H1 (cell line): ENCODE data around the gene TSPAN32. TPM values are rescaled to one million over a fixed set of nuclear protein-coding genes. Genes with fewer than 3 reads are reported as not detected.

Experiments used
- CTCF ChIA-PET: fragments of 300-600 bp; sonication (Branson Sonifier 250); formaldehyde crosslinking; loops from one replicate; lab custom pipeline; 2021; ENCODE audit not compliant: partially characterized antibody; lab: Charles Lee
- POLR2A ChIA-PET: fragments of 300-600 bp; sonication (Branson Sonifier 250); formaldehyde crosslinking; loops from one replicate; lab custom pipeline; 2021; ENCODE audit warnings: inconsistent platforms; ENCODE audit not compliant: partially characterized antibody; lab: Charles Lee
- DNase-seq, 2 experiments: peaks; one replicate each; pipeline versions ENCODE4 v3.0.0 to v3.0.0-alpha.2; 2010 to 2022; ENCODE audit warnings: low spot score in 2 of 2, low read depth in 1 of 2, mixed read lengths in 1 of 2
- FAIRE-seq: peaks from 2 replicates; lab custom pipeline; 2011; peaks lifted over from hg19 to GRCh38; lab: Jason Lieb, UNC
- H2AFZ ChIP-seq: 2 replicates; pipeline ENCODE4 v1.8.1; 2012; ENCODE audit warnings: low read length, inconsistent platforms
- H2AK5ac ChIP-seq: 2 replicates; pipeline ENCODE4 v1.6.1; 2013; ENCODE audit warnings: low read depth, low read length
- H2BK120ac ChIP-seq: replicated peaks from 2 replicates; pipeline ENCODE3; 2013; ENCODE audit warnings: low read depth, low read length, inconsistent platforms
- H2BK12ac ChIP-seq: 2 replicates; pipeline ENCODE4 v1.6.1; 2013; ENCODE audit warnings: low read depth, low read length
- H2BK15ac ChIP-seq: 2 replicates; pipeline ENCODE4 v1.6.1; 2013; ENCODE audit warnings: low read length
- H2BK20ac ChIP-seq: 2 replicates; pipeline ENCODE4 v1.6.1; 2013; ENCODE audit warnings: low read length
- H2BK5ac ChIP-seq: 2 replicates; pipeline ENCODE4 v1.6.1; 2013; ENCODE audit warnings: low read depth, low read length
- H3K14ac ChIP-seq: 2 replicates; pipeline ENCODE4 v1.6.1; 2013; ENCODE audit warnings: inconsistent platforms; ENCODE audit not compliant: insufficient read length
- H3K18ac ChIP-seq: 2 replicates; pipeline ENCODE4 v1.6.1; 2013; ENCODE audit warnings: low read length; ENCODE audit errors: extremely low read depth
- H3K23ac ChIP-seq: 2 replicates; pipeline ENCODE4 v1.6.1; 2013; ENCODE audit warnings: inconsistent platforms; ENCODE audit not compliant: insufficient read length
- H3K23me2 ChIP-seq: 2 replicates; pipeline ENCODE4 v1.6.1; 2013; ENCODE audit warnings: low read depth, low read length
- H3K27ac ChIP-seq: 2 replicates; pipeline ENCODE4 v1.6.1; 2011; ENCODE audit warnings: low read depth, low read length, inconsistent platforms
- H3K27me3 ChIP-seq, 4 experiments: replicated peaks in 1 of 4; 1 replicate in 1 of 4; 2 replicates in 3 of 4; pipeline versions ENCODE4 v1.6.1 to v1.8.1; 2011 to 2013; ENCODE audit warnings: low read length in 3 of 4, mild to moderate bottlenecking in 3 of 4, inconsistent platforms in 2 of 4, mixed read lengths in 2 of 4, moderate library complexity in 1 of 4; ENCODE audit not compliant: control insufficient read depth in 3 of 4, insufficient read depth in 3 of 4; ENCODE audit errors: extremely low read depth in 1 of 4
- H3K36me3 ChIP-seq, 4 experiments: 2 replicates each; pipeline versions ENCODE4 v1.6.1 to v1.8.1; 2011 to 2013; ENCODE audit warnings: mild to moderate bottlenecking in 4 of 4, low read length in 3 of 4, moderate library complexity in 2 of 4, control low read depth in 1 of 4, inconsistent platforms in 1 of 4; ENCODE audit not compliant: insufficient read depth in 4 of 4, control insufficient read depth in 2 of 4
- H3K4ac ChIP-seq: replicated peaks from 2 replicates; pipeline ENCODE3; 2013; ENCODE audit warnings: low read length, low read depth, mixed read lengths, inconsistent platforms; ENCODE audit not compliant: insufficient read length
- H3K4me1 ChIP-seq, 4 experiments: replicated peaks in 1 of 4; 1 replicate in 1 of 4; 2 replicates in 3 of 4; pipeline versions ENCODE4 v1.6.1 to v1.8.1; 2011 to 2013; ENCODE audit warnings: low read length in 3 of 4, inconsistent platforms in 2 of 4, mixed read lengths in 1 of 4; ENCODE audit not compliant: insufficient read depth in 4 of 4, control insufficient read depth in 3 of 4
- H3K4me2 ChIP-seq, 2 experiments: 2 replicates each; pipeline versions ENCODE4 v1.6.1 to v1.8.1; 2011 to 2013; ENCODE audit warnings: low read depth in 2 of 2, low read length in 2 of 2, control low read depth in 1 of 2, inconsistent platforms in 1 of 2, mild to moderate bottlenecking in 1 of 2; ENCODE audit not compliant: insufficient read depth in 1 of 2
- H3K4me3 ChIP-seq, 4 experiments: fragments of 200-600, 300-600 bp in 1 of 4; sonication (generic), shearing (Covaris generic), sonication (Bioruptor Twin) in 1 of 4; 2 replicates each; pipeline versions ENCODE4 v1.5.1 to v1.8.1; 2011 to 2016; ENCODE audit warnings: low read length in 4 of 4, low read depth in 3 of 4, control low read depth in 2 of 4, inconsistent platforms in 2 of 4, mild to moderate bottlenecking in 2 of 4, mixed read lengths in 1 of 4, moderate library complexity in 1 of 4; ENCODE audit not compliant: insufficient read depth in 2 of 4; ENCODE audit errors: extremely low read depth in 1 of 4
- H3K56ac ChIP-seq: replicated peaks from 2 replicates; pipeline ENCODE3; 2013; ENCODE audit warnings: low read depth, mild to moderate bottlenecking, mixed read lengths, low read length, inconsistent platforms; ENCODE audit not compliant: insufficient read length
- H3K79me1 ChIP-seq: 2 replicates; pipeline ENCODE4 v1.6.1; 2013; ENCODE audit warnings: low read depth, low read length, control low read depth
- H3K79me2 ChIP-seq, 2 experiments: 2 replicates each; pipeline versions ENCODE4 v1.6.1 to v1.8.1; 2012 to 2013; ENCODE audit warnings: low read length in 2 of 2, mild to moderate bottlenecking in 2 of 2, inconsistent platforms in 1 of 2; ENCODE audit not compliant: insufficient read depth in 2 of 2, control insufficient read depth in 1 of 2
- H3K9ac ChIP-seq, 4 experiments: replicated peaks in 1 of 4; 1 replicate in 1 of 4; 2 replicates in 3 of 4; pipeline versions ENCODE4 v1.6.1 to v1.8.1; 2011 to 2013; ENCODE audit warnings: low read depth in 3 of 4, low read length in 3 of 4, control low read depth in 2 of 4, mild to moderate bottlenecking in 2 of 4, moderate library complexity in 2 of 4, inconsistent platforms in 1 of 4; ENCODE audit errors: extremely low read depth in 1 of 4
- H3K9me3 ChIP-seq, 2 experiments: 2 replicates each; pipeline versions ENCODE4 v1.6.1 to v1.8.1; 2012 to 2013; ENCODE audit warnings: mild to moderate bottlenecking in 2 of 2, moderate library complexity in 2 of 2, control low read depth in 1 of 2, inconsistent platforms in 1 of 2, low read depth in 1 of 2, low read length in 1 of 2, mixed read lengths in 1 of 2; ENCODE audit not compliant: insufficient read depth in 2 of 2
- H4K20me1 ChIP-seq, 2 experiments: replicated peaks in 1 of 2; 2 replicates each; pipeline versions ENCODE3 to v1.8.1; 2011 to 2013; ENCODE audit warnings: inconsistent platforms in 2 of 2, low read length in 2 of 2, mild to moderate bottlenecking in 1 of 2; ENCODE audit not compliant: insufficient read depth in 2 of 2, control insufficient read depth in 1 of 2
- H4K5ac ChIP-seq: 2 replicates; pipeline ENCODE4 v1.6.1; 2013; ENCODE audit warnings: low read length, low read depth, mixed read lengths, inconsistent platforms; ENCODE audit not compliant: insufficient read length
- H4K8ac ChIP-seq: 2 replicates; pipeline ENCODE4 v1.8.0; 2013; ENCODE audit warnings: mild to moderate bottlenecking, moderate library complexity, low read length, inconsistent platforms; ENCODE audit not compliant: insufficient read depth; ENCODE audit errors: extremely low read depth
- H4K91ac ChIP-seq: replicated peaks from 2 replicates; pipeline ENCODE3; 2013; ENCODE audit warnings: low read length, mixed read lengths, inconsistent platforms; ENCODE audit not compliant: insufficient read length
- CEBPB ChIP-seq: IDR thresholded peaks from 2 replicates; pipeline ENCODE4 v1.6.1; 2012; ENCODE audit warnings: low read depth, low read length
- HDAC2 ChIP-seq, 2 experiments: fragments of 300-600 bp in 1 of 2; sonication (generic) in 1 of 2; IDR thresholded peaks; 2 replicates each; pipeline ENCODE4 v1.6.1; 2011 to 2012; ENCODE audit warnings: low read depth in 2 of 2, low read length in 2 of 2, mild to moderate bottlenecking in 2 of 2, moderate library complexity in 2 of 2, borderline replicate concordance in 1 of 2, inconsistent platforms in 1 of 2
- RFX5 ChIP-seq: IDR thresholded peaks from 2 replicates; pipeline ENCODE4 v1.6.1; 2011; ENCODE audit warnings: low read depth, low read length, improper control_type of control experiment, borderline replicate concordance
- SAP30 ChIP-seq: fragments of 300-600 bp; sonication (generic); IDR thresholded peaks from 2 replicates; pipeline ENCODE4 v1.7.1; 2012; ENCODE audit warnings: low read length, moderate library complexity, mild to moderate bottlenecking, inconsistent platforms; ENCODE audit not compliant: insufficient read depth, insufficient replicate concordance
- WGBS, 2 experiments: shearing (Covaris generic) in 1 of 2; methylation state at CpG; one replicate each; pipeline versions ENCODE4 v1.1.6 to v1.1.7; 2013 to 2015; ENCODE audit warnings: low lambda C conversion rate in 2 of 2, mixed read lengths in 2 of 2, inconsistent platforms in 1 of 2, low coverage in 1 of 2, missing lambda C conversion rate in 1 of 2; ENCODE audit not compliant: insufficient replicate concordance in 2 of 2, insufficient coverage in 1 of 2, insufficient read length in 1 of 2; ENCODE audit errors: extremely low coverage in 1 of 2, missing lambda C conversion rate in 1 of 2; 5-methylcytosine and 5-hydroxymethylcytosine counted together
- polyA plus RNA-seq, 7 experiments: library from polyadenylated mRNA; depleted of rRNA in 3 of 7; stranded (reverse) in 5 of 7; unstranded in 2 of 7; fragments of >200 nt in 5 of 7; fragments of 200-250 nt in 2 of 7; gene quantifications; 1 replicate in 5 of 7; 2 replicates in 1 of 7; 4 replicates in 1 of 7; pipeline versions ENCODE4 v1.2.1 to v1.2.3, GENCODE V29; 2011 to 2013; ENCODE audit warnings: missing spikeins in 2 of 7, mixed read lengths in 2 of 7
- total RNA-seq: library from RNA; stranded (reverse); fragmentation: NEBNext Ultra II Directional; extraction: Animal tissue kit (Norgen Biotek cat#: 25700); gene quantifications from 2 replicates; pipeline ENCODE4 v1.2.1, GENCODE V29; 2021
- TF ChIP-seq, protein P1 (sequence below): IDR thresholded peaks from 2 replicates; pipeline ENCODE4 v1.6.1; 2012; ENCODE audit warnings: inconsistent platforms

The TSPAN32 gene
- total and polyA plus RNA-seq, 2 of the 8 experiments (the other 6 are each of a cell fraction or from before 2014, with no cell fraction given): not detected

DNA sequence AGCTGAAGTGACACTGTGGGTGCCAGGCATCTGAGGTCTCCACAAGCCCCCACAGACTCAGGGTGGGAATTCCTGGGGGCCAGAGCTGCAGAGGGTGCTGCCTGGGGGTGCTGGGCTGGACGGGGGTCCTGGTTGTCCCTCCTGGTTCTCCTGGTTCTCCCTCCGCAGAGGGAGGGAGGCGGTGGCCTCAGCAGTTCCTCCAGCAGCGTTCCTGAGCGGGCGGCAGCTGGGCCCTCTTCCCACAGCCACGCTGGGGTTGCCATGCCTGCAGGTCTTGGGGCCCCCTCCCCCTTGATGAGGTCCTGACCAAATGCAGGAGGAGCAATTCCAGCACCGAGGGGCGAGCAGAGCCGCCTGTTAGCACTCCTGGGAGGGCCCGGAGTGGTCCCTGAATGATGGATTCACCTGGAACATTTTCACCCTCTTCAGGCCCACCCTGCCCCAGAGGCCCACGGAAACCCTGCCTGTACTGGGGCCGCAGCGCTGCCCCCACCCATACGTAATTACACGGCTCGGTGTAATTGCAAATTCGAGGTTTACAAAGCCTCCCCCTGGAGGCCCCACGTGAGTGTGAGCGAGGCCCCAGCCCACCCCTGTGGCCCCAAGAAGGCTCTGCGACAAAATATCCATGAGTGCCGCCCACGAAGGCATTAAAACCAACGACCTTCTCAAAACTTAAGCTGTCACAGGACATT, 730 bp upstream of the TSPAN32 start:
- WGBS, 2 experiments: 75% methylated on average over 11 of the region's 24 CpGs; no CpG with 5 or more reads in 1 of the 2 experiments
- no peak overlapping the region for H3K9ac ChIP-seq
- peaks cover 0 to 3% of the 10 kb centered on the region in 2 experiments for H4K20me1 ChIP-seq
- H3K36me3 ChIP-seq: no peaks in the 10 kb centered on the region
- peaks cover 0 to 2% (median 0%) of the 10 kb centered on the region in 4 experiments; a peak in 1 of 7 replicates for H3K27me3 ChIP-seq
- no peaks in the 10 kb centered on the region for H3K79me1 ChIP-seq
- H3K14ac ChIP-seq: no peak overlapping the region
- no peak overlapping the region for H3K27ac ChIP-seq
- H3K9me3 ChIP-seq: no peaks in the 10 kb centered on the region
- TF ChIP-seq SAP30: no peak
- no peak for TF ChIP-seq HDAC2 (IDR thresholded peaks at IDR 0.05; ENCODE audit: borderline replicate concordance in 1 of 2, low read depth in 2 of 2, low read length in 2 of 2)
- TF ChIP-seq RFX5: no peak
- TF ChIP-seq, protein P1, sequence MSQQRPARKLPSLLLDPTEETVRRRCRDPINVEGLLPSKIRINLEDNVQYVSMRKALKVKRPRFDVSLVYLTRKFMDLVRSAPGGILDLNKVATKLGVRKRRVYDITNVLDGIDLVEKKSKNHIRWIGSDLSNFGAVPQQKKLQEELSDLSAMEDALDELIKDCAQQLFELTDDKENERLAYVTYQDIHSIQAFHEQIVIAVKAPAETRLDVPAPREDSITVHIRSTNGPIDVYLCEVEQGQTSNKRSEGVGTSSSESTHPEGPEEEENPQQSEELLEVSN: no peak
- TF ChIP-seq CEBPB: no peak
- H2BK5ac ChIP-seq: no peak overlapping the region
- no peaks in the 10 kb centered on the region for H3K23me2 ChIP-seq
- ChIA-PET CTCF (interaction anchor here (1.2 to 14.9 kb wide), 12 partner anchors 9 to 136 kb away, joined by 3 to 333 read pairs (median 12); no protein-coding TSS in a partner anchor), POLR2A (no interaction called here)
- no peak overlapping the region for H2BK12ac ChIP-seq
- no peak overlapping the region for H3K4me3 ChIP-seq
- no peak overlapping the region for H4K91ac ChIP-seq
- no peak overlapping the region for H2BK20ac ChIP-seq
- no peak overlapping the region for H3K56ac ChIP-seq
- FAIRE-seq (no peak), DNase-seq (no peak)
- H4K8ac ChIP-seq: no peak overlapping the region
- H2BK120ac ChIP-seq: no peak overlapping the region
- no peak overlapping the region for H4K5ac ChIP-seq
- H2BK15ac ChIP-seq: no peak overlapping the region
- H3K23ac ChIP-seq: no peak overlapping the region
- no peak overlapping the region for H3K18ac ChIP-seq
- no peak overlapping the region for H2AFZ ChIP-seq
- peaks cover 0 to 3% (median 0%) of the 10 kb centered on the region in 4 experiments; a peak in 1 of 7 replicates for H3K4me1 ChIP-seq
- no peak overlapping the region for H3K4ac ChIP-seq
- H3K4me2 ChIP-seq: no peak overlapping the region
- H2AK5ac ChIP-seq: no peak overlapping the region
- no peaks in the 10 kb centered on the region for H3K79me2 ChIP-seq
